Aortic smooth muscle cell (primary cell): ENCODE data around the gene NAMPT. TPM values are rescaled to one million over a fixed set of nuclear protein-coding genes. Genes with fewer than 3 reads are reported as not detected.

ENCODE experiments used
- total RNA-seq: library from RNA; depleted of rRNA; stranded (reverse); fragments of >200 nt; gene quantifications from 2 replicates; pipeline ENCODE4 v1.2.3, GENCODE V29; 2014

Gene NAMPT
- 43.6 and 69.5 TPM in 2 replicates for total RNA-seq

DNA sequence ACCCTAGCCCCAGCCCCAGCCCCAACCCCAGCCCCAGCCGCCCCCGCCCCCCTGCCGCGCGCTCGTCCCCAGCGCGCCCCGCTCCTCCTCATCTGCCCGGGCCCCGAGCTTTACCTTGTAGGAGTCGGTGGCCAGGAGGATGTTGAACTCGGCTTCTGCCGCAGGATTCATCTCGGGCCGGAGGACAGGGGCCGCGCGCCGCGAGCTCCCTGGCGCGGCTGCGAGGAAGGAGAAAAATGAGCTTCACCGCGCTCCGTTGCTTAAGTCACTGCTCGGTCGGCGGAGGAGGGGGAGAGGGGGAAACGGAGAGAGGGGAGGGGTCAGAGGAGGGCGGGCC, at the start of gene NAMPT:
NAMPT (minus strand) TSS at position 270 of the 337 bp plus-strand sequence; CDS start at position 171, 99 bp downstream.

Other genes with a start within 250 kb of the NAMPT start
- gene SYPL1, start 172.7 kb downstream of the NAMPT start, total RNA-seq, result 41.9 and 61.1 TPM in 2 replicates